ENCODE results near the gene ADAMTS18.
"Not testable (repeated sequence)": the region's sequence is repeated elsewhere in the genome, so short reads cannot be mapped to it uniquely, and the experiment has no call there.

The ADAMTS18 gene

GRCh38 chr16:77282345-77282744 lies 152.5 kb downstream of the ADAMTS18 start:
- no peak for DNase-seq (ENCODE audit: low read depth in 2 of 2)

- not testable (repeated sequence) for DNase-seq (ENCODE audit: low read depth in 2 of 2)
Observed at GRCh38 chr16:77279316-77279715, 155.5 kb downstream of the ADAMTS18 start.

- DNase-seq (ENCODE audit: low read depth in 2 of 2) = no peak
Observed at GRCh38 chr16:77277571-77277970, 157.3 kb downstream of the ADAMTS18 start.

GRCh38 chr16:77277141-77277540 lies 157.7 kb downstream of the ADAMTS18 start:
- DNase-seq (ENCODE audit: low read depth in 2 of 2) = no peak

GRCh38 chr16:77276661-77277060 lies 158.2 kb downstream of the ADAMTS18 start:
- DNase-seq (ENCODE audit: low read depth in 2 of 2) = no peak

GRCh38 chr16:77275303-77275702 lies 159.5 kb downstream of the ADAMTS18 start:
- DNase-seq (ENCODE audit: low read depth in 2 of 2) = not testable (repeated sequence)

- no peak for DNase-seq (ENCODE audit: low read depth in 2 of 2)
Observed at GRCh38 chr16:77273815-77274214, 161.0 kb downstream of the ADAMTS18 start.

- no peak for DNase-seq (ENCODE audit: low read depth in 2 of 2)
Observed at GRCh38 chr16:77271532-77272426, 163.1 kb downstream of the ADAMTS18 start.

GRCh38 chr16:77266185-77266584 lies 168.6 kb downstream of the ADAMTS18 start:
- DNase-seq (ENCODE audit: low read depth in 2 of 2) = not testable (repeated sequence)

- no peak for DNase-seq (ENCODE audit: low read depth in 2 of 2)
Observed at GRCh38 chr16:77262971-77263370, 171.9 kb downstream of the ADAMTS18 start.

GRCh38 chr16:77250400-77250799 lies 184.4 kb downstream of the ADAMTS18 start:
- no peak for DNase-seq (ENCODE audit: low read depth in 2 of 2)

- no peak for DNase-seq (ENCODE audit: low read depth in 2 of 2)
Observed at GRCh38 chr16:77246150-77246549, 188.7 kb downstream of the ADAMTS18 start.

- DNase-seq (ENCODE audit: low read depth in 2 of 2) = not testable (repeated sequence)
Observed at GRCh38 chr16:77242471-77242870, 192.4 kb downstream of the ADAMTS18 start.

- DNase-seq (ENCODE audit: low read depth in 2 of 2) = no peak
Observed at GRCh38 chr16:77238593-77238992, 196.2 kb downstream of the ADAMTS18 start.

- peak; percentile 82 to 85 for DNase-seq (ENCODE audit: low read depth in 2 of 2)
Observed at GRCh38 chr16:77236063-77236511, 198.7 kb downstream of the ADAMTS18 start.

GRCh38 chr16:77234611-77235010 lies 200.2 kb downstream of the ADAMTS18 start:
- no peak for DNase-seq (ENCODE audit: low read depth in 2 of 2)

GRCh38 chr16:77233799-77234519 lies 200.9 kb downstream of the ADAMTS18 start:
- DNase-seq (ENCODE audit: low read depth in 2 of 2) = no peak

Data from stimulated activated CD4-positive, alpha-beta T cell treated with anti-CD3 and anti-CD28 coated beads, Interleukin-1b, Interleukin-23, amount 100 ng/mL, for 4 hours (primary cell).